Fibroblast of villous mesenchyme (primary cell): ENCODE data around the gene MAD1L1. TPM values are rescaled to one million over a fixed set of nuclear protein-coding genes. Genes with fewer than 3 reads are reported as not detected.

Source experiments
- DNase-seq: peaks from one replicate; pipeline ENCODE4 v3.0.0-alpha.2; 2010; ENCODE audit warnings: low read depth
- H3K4me3 ChIP-seq: 2 replicates; pipeline ENCODE4 v1.5.1; 2011; ENCODE audit warnings: low read depth, mild to moderate bottlenecking, low read length
- CTCF ChIP-seq: IDR thresholded peaks from 2 replicates; pipeline ENCODE4 v1.5.1; 2012; ENCODE audit warnings: low read depth, mild to moderate bottlenecking, low read length; ENCODE audit not compliant: insufficient read depth
- total RNA-seq: library from RNA; depleted of rRNA; stranded (reverse); fragments of >200 nt; gene quantifications from 2 replicates; pipeline ENCODE4 v1.2.3, GENCODE V29; 2012

The MAD1L1 gene
- total RNA-seq, 1 donor, result 43.6 TPM

- no peak overlapping the region for H3K4me3 ChIP-seq
- DNase-seq, result no peak
- no peak for TF ChIP-seq CTCF
Observed at GRCh38 chr7:2079332-2080059, 153.2 kb downstream of the MAD1L1 start.

- no peak for DNase-seq
- H3K4me3 ChIP-seq, result no peak overlapping the region
- no peak for TF ChIP-seq CTCF
Observed at GRCh38 chr7:2078899-2079298, 153.8 kb downstream of the MAD1L1 start.

- H3K4me3 ChIP-seq, result no peak overlapping the region
- DNase-seq, result no peak
- no peak for TF ChIP-seq CTCF
Observed at GRCh38 chr7:2076649-2077064, 156.1 kb downstream of the MAD1L1 start.

- TF ChIP-seq CTCF, result no peak
- DNase-seq, result no peak
- no peak overlapping the region for H3K4me3 ChIP-seq
Observed at GRCh38 chr7:2075811-2076210, 156.9 kb downstream of the MAD1L1 start.

GRCh38 chr7:2074691-2075090 is 158.1 kb downstream of the MAD1L1 start:
- no peak for DNase-seq
- H3K4me3 ChIP-seq, result no peak overlapping the region
- no peak for TF ChIP-seq CTCF

- no peak for DNase-seq
- no peak overlapping the region for H3K4me3 ChIP-seq
- TF ChIP-seq CTCF, result no peak
Observed at GRCh38 chr7:2072798-2073197, 159.9 kb downstream of the MAD1L1 start.

- DNase-seq, result no peak
- no peak overlapping the region for H3K4me3 ChIP-seq
- no peak for TF ChIP-seq CTCF
Observed at GRCh38 chr7:2072042-2072441, 160.7 kb downstream of the MAD1L1 start.
